Neural progenitor cell (in vitro differentiated cells): ENCODE results near the gene UCN. TPM values are rescaled to one million over a fixed set of nuclear protein-coding genes. Genes with fewer than 3 reads are reported as not detected.
"Not testable (repeated sequence)": the region's sequence is repeated elsewhere in the genome, so short reads cannot be mapped to it uniquely, and the experiment has no call there.

Source experiments
- DNase-seq: peaks from one replicate; pipeline ENCODE4 v3.0.0-alpha.2; 2016; ENCODE audit warnings: low spot score
- H2AFZ ChIP-seq: fragments of 200-600 bp; sonication (generic); replicated peaks from 2 replicates; pipeline ENCODE4 v1.6.1; 2016; ENCODE audit warnings: antibody characterized with exemption
- H3F3A ChIP-seq: fragments of 200-600 bp; sonication (generic); 2 replicates; pipeline ENCODE4 v1.6.1; 2016; ENCODE audit warnings: antibody characterized with exemption, low read depth
- H3K27ac ChIP-seq: fragments of 200-600 bp; sonication (generic); 2 replicates; pipeline ENCODE4 v1.5.1; 2016; ENCODE audit warnings: mild to moderate bottlenecking
- H3K27me3 ChIP-seq: fragments of 200-600 bp; sonication (generic); 2 replicates; pipeline ENCODE4 v1.6.1; 2016; ENCODE audit warnings: mild to moderate bottlenecking, moderate library complexity
- H3K36me3 ChIP-seq: fragments of 200-600 bp; sonication (generic); 2 replicates; pipeline ENCODE4 v1.5.1; 2016
- H3K4me1 ChIP-seq: fragments of 200-600 bp; sonication (generic); 2 replicates; pipeline ENCODE4 v1.6.1; 2016; ENCODE audit warnings: mixed run types
- H3K4me2 ChIP-seq: fragments of 200-600 bp; sonication (generic); 2 replicates; pipeline ENCODE4 v1.6.1; 2016
- H3K4me3 ChIP-seq: fragments of 200-600 bp; sonication (generic); 2 replicates; pipeline ENCODE4 v1.5.1; 2016
- H3K79me2 ChIP-seq: fragments of 200-600 bp; sonication (generic); 2 replicates; pipeline ENCODE4 v1.6.1; 2016; ENCODE audit warnings: low read depth
- H3K9ac ChIP-seq: fragments of 200-600 bp; sonication (generic); 2 replicates; pipeline ENCODE4 v1.6.1; 2016
- H3K9me3 ChIP-seq: fragments of 200-600 bp; sonication (generic); 2 replicates; pipeline ENCODE4 v1.5.1; 2016; ENCODE audit warnings: low read depth
- H4K20me1 ChIP-seq: fragments of 200-600 bp; sonication (generic); 2 replicates; pipeline ENCODE4 v1.6.1; 2016; ENCODE audit warnings: low read depth
- H3K27ac Mint-ChIP-seq: 3 replicates; pipeline ENCODE4 v1.8.0; 2021; ENCODE audit warnings: mixed read lengths
- H3K27me3 Mint-ChIP-seq: 2 replicates; pipeline ENCODE4 v1.8.0; 2022; ENCODE audit warnings: low read depth, mild to moderate bottlenecking, inconsistent platforms, moderate library complexity, mixed read lengths; ENCODE audit not compliant: insufficient read depth
- H3K36me3 Mint-ChIP-seq: 3 replicates; pipeline ENCODE4 v1.8.0; 2021; ENCODE audit warnings: mixed read lengths
- H3K4me1 Mint-ChIP-seq: 3 replicates; pipeline ENCODE4 v1.8.0; 2021; ENCODE audit warnings: mixed read lengths
- H3K4me3 Mint-ChIP-seq: 3 replicates; pipeline ENCODE4 v1.8.0; 2021; ENCODE audit warnings: mild to moderate bottlenecking, moderate library complexity, mixed read lengths
- H3K9me3 Mint-ChIP-seq: 3 replicates; pipeline ENCODE4 v1.8.0; 2020; ENCODE audit warnings: mixed read lengths
- CTCF ChIP-seq: fragments of 200-600 bp; sonication (generic); IDR thresholded peaks from 2 replicates; pipeline ENCODE4 v1.5.1; 2017; ENCODE audit warnings: antibody characterized with exemption, mild to moderate bottlenecking
- EZH2 ChIP-seq: fragments of 200-600 bp; sonication (generic); IDR thresholded peaks from 2 replicates; pipeline ENCODE4 v1.6.1; 2017; ENCODE audit warnings: antibody characterized with exemption, mild to moderate bottlenecking, moderate library complexity
- EZH2phosphoT487 ChIP-seq: fragments of 200-600 bp; sonication (generic); IDR thresholded peaks from 2 replicates; pipeline ENCODE4 v1.6.1; 2017; ENCODE audit warnings: antibody characterized with exemption
- total RNA-seq: library from RNA; depleted of rRNA; stranded (reverse); fragments of >200 nt; gene quantifications from 2 replicates; pipeline ENCODE4 v1.2.3, GENCODE V29; 2015; ENCODE audit warnings: low replicate concordance

Gene UCN
- total RNA-seq, 1 donor from 2014 or later: 0.56 TPM

GRCh38 chr2:27322766-27323595 lies 14.7 kb upstream of the UCN start, which contains the start of gene MPV17:
Gene MPV17, minus strand, starts transcription at chr2:27323097. Its CDS starts 580 bp downstream, at chr2:27322517.
- Histone ChIP-seq H3K79me2 (peaks cover 11% of the 10 kb centered on the region), H3F3A (peaks cover 26% of the 10 kb centered on the region), H3K9me3 (no peaks in the 10 kb centered on the region), H3K36me3 (peaks cover 2% of the 10 kb centered on the region), H2AFZ (peak within 1 kb of the TSS; percentile 89), H3K27me3 (no peaks in the 10 kb centered on the region), H3K4me3 (peak within 1 kb of the TSS; percentile 80), H3K4me1 (no peaks in the 10 kb centered on the region), H3K4me2 (peak within 1 kb of the TSS; percentile 93), H4K20me1 (no peaks in the 10 kb centered on the region), H3K27ac (peak within 1 kb of the TSS; percentile 40), H3K9ac (peak within 1 kb of the TSS; percentile 97)
- DNase-seq: peak; percentile 93
- Mint-ChIP-seq H3K4me1 (peaks cover 9% of the 10 kb centered on the region), H3K36me3 (peaks cover 14% of the 10 kb centered on the region), H3K4me3 (peak within 1 kb of the TSS; percentile 95), H3K27ac (peak within 1 kb of the TSS; percentile 98), H3K27me3 (peaks cover 6% of the 10 kb centered on the region), H3K9me3 (no peaks in the 10 kb centered on the region)
- TF ChIP-seq CTCF (no peak), EZH2 (no peak), EZH2phosphoT487 (no peak)

- H3K4me1 ChIP-seq: no peaks in the 10 kb centered on the region
- peaks cover 6% of the 10 kb centered on the region for H3K27me3 Mint-ChIP-seq
- DNase-seq: no peak
- no peak overlapping the region for H3K27ac Mint-ChIP-seq
- no peaks in the 10 kb centered on the region for H3K9me3 ChIP-seq
- no peaks in the 10 kb centered on the region for H3K27me3 ChIP-seq
- H3K36me3 Mint-ChIP-seq: peaks cover 11% of the 10 kb centered on the region
- H3K79me2 ChIP-seq: peaks cover 11% of the 10 kb centered on the region
- H3F3A ChIP-seq: peaks cover 26% of the 10 kb centered on the region
- H3K27ac ChIP-seq: no peak overlapping the region
- H3K36me3 ChIP-seq: no peaks in the 10 kb centered on the region
- H3K4me2 ChIP-seq: peak overlapping the region; percentile 93
- H3K9me3 Mint-ChIP-seq: no peaks in the 10 kb centered on the region
- peak overlapping the region; percentile 80 for H3K4me3 ChIP-seq
- H3K9ac ChIP-seq: peak overlapping the region; percentile 97
- peaks cover 9% of the 10 kb centered on the region for H3K4me1 Mint-ChIP-seq
- H3K4me3 Mint-ChIP-seq: peak overlapping the region; percentile 95
- peak overlapping the region; percentile 27 for H2AFZ ChIP-seq
- no peaks in the 10 kb centered on the region for H4K20me1 ChIP-seq
- TF ChIP-seq EZH2 (no peak), CTCF (no peak), EZH2phosphoT487 (no peak)
Measured at GRCh38 chr2:27322301-27322765, 14.1 kb upstream of the UCN start.

GRCh38 chr2:27320958-27321543 lies 12.8 kb upstream of the UCN start:
- Mint-ChIP-seq H3K4me3 (peak overlapping the region; percentile 95), H3K9me3 (no peaks in the 10 kb centered on the region), H3K4me1 (peaks cover 9% of the 10 kb centered on the region), H3K27me3 (peaks cover 4% of the 10 kb centered on the region), H3K27ac (no peak overlapping the region), H3K36me3 (peaks cover 4% of the 10 kb centered on the region)
- Histone ChIP-seq H3K4me2 (no peak overlapping the region), H3K9me3 (no peaks in the 10 kb centered on the region), H3K4me1 (no peaks in the 10 kb centered on the region), H3K36me3 (no peaks in the 10 kb centered on the region), H3K27me3 (no peaks in the 10 kb centered on the region), H2AFZ (no peak overlapping the region), H3K79me2 (peaks cover 11% of the 10 kb centered on the region), H3K4me3 (no peak overlapping the region), H3F3A (peaks cover 23% of the 10 kb centered on the region), H3K27ac (no peak overlapping the region), H4K20me1 (no peaks in the 10 kb centered on the region), H3K9ac (no peak overlapping the region)
- DNase-seq: peak; percentile 19
- peak; percentile 26 for TF ChIP-seq CTCF
- no peak for TF ChIP-seq EZH2

GRCh38 chr2:27319839-27320238 lies 11.6 kb upstream of the UCN start:
- not testable (repeated sequence) for H3K4me2 ChIP-seq, H3K4me1 ChIP-seq, H3K9me3 Mint-ChIP-seq, H3K4me1 Mint-ChIP-seq, H3K4me3 Mint-ChIP-seq, H3K9me3 ChIP-seq, H4K20me1 ChIP-seq, H3K9ac ChIP-seq, H2AFZ ChIP-seq, H3K27me3 Mint-ChIP-seq, H3K36me3 Mint-ChIP-seq, H3K4me3 ChIP-seq, DNase-seq, H3K27me3 ChIP-seq, H3K27ac Mint-ChIP-seq, H3K36me3 ChIP-seq, H3K27ac ChIP-seq
- H3K79me2 ChIP-seq: peaks cover 11% of the 10 kb centered on the region
- H3F3A ChIP-seq: peaks cover 11% of the 10 kb centered on the region
